ENCODE results near the gene NFS1.

- TF ChIP-seq CTCF (IDR thresholded peaks at IDR 0.05): no peak
- no peak for TF ChIP-seq POLR2A (IDR thresholded peaks at IDR 0.05)
- TF ChIP-seq POLR2AphosphoS5 (IDR thresholded peaks at IDR 0.05): no peak
These were observed 17.2 kb upstream of the NFS1 start for GRCh38 chr20:35716330-35716729.
